HS-27A (cell line): ENCODE results near the gene TTC3.

ENCODE experiments used
- DNase-seq: peaks from one replicate; pipeline ENCODE4 v3.0.0-alpha.2; 2012; ENCODE audit warnings: low read depth, missing footprints

The TTC3 gene

DNA sequence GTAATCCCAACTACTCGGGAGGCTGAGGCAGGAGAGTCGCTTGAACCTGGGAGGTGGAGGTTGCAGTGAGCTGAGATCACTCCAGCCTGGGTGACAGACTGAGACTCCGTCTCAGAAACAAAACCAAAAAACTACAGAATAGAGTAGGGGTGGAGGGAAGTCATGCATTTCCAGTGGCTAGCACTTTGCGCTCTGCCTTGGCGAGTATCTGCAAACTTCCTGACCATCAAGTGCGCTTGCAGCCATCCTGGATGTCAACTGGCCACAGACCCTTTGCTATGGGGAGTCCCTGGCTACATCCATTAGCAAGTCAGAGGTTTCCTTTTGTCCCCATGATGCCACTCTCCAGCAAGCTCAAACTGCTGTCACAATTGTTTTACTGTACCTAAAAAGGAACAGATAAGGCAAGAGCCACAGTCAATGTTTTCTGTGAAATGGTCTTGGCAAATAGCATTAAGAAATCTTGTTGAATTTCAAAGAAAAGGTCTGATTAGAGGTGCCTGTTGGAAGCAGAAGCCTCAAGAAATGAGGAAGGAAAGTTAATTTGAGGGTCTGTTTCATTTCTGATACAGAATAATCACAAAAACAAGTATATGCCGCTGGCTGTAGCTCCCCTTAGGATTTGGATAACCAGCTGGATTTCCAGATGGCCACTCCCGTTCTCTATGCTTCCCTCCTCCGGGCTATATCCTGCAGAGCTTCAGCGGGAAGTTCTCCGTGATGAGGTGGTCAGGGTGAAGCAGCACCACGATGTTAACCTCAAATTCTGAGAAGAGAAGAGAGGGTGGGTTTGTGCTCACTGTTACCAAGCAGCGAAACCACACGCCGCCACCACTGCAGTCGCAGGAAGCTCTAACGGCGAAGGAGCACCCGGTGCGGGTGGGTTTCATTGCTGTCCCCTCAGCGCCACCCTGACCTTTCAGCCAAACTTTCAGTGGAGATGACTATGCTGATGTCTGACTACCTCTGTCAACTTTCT lies 152.1 kb downstream of the TTC3 start:
- no peak for DNase-seq

DNA sequence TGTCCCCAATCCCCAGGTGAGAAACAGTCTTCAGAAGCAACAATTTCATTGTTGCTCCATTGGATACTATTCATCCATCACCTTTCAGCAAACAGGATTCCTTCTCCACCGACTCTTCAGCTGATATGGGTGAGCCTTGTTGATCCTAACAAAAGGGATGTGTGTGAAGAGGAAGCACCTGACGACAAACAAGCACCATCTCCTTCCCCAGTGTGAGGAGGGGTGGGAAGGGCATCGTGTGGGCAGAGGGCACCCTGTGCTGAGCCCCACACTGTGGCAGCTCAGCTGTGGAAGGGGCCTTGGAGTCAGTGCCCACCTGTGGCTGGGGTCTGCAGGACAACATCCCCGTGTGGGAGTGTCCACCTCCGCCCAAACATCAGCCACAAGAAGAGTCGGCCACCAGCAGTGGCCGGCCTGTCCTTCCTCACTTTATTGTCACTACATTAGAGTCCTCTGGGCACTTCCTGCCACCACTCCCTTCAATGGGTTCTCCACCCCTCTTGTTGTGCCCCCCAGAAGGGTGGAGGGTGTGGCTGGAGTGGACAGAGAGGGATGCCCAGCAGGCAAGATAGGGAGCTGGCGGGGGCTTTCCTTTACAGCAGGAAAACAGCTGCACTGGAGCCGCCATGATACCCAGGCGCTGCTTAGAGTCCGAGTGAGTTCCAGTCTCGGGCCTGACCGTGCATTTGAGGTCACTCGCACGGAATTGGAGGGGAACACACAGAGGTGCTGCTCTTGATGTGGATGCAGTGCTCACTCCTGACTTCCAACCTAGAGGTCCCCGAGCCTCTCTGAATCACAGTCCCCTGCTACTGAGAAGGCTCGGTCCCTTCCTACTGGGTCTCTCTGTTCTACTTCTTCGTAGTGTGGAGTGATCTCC lies 153.2 kb downstream of the TTC3 start:
- DNase-seq = no peak

GRCh38 chr21:37227071-37228002 lies 154.3 kb downstream of the TTC3 start:
- no peak for DNase-seq

- no peak for DNase-seq
Observed at GRCh38 chr21:37228003-37228400, 154.9 kb downstream of the TTC3 start.

- DNase-seq = no peak
Observed at GRCh38 chr21:37230632-37231248, 157.7 kb downstream of the TTC3 start.

DNA sequence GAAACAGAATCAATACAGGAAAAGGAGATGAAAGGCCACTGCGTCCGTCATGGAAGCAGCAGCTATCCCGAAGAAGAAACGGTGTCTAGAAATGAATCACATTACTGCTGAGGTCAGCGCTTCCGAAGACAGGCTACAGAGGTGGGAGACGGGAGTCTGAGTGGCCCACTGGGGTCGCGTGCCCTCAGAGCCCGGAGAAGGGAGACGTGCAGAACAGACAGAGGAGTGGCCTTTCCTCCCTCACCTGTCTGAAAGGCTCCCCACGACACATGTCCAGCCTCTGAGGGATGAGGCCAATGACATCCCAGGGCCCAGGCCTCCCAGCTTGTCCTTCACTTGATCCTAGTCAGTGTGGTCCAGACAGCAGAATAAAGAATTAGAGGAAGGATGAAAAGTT lies 158.2 kb downstream of the TTC3 start:
- no peak for DNase-seq

GRCh38 chr21:37231671-37232070 lies 158.6 kb downstream of the TTC3 start:
- no peak for DNase-seq

GRCh38 chr21:37232274-37233018 lies 159.4 kb downstream of the TTC3 start:
- no peak for DNase-seq

GRCh38 chr21:37233551-37234146 lies 160.6 kb downstream of the TTC3 start:
- no peak for DNase-seq

DNA sequence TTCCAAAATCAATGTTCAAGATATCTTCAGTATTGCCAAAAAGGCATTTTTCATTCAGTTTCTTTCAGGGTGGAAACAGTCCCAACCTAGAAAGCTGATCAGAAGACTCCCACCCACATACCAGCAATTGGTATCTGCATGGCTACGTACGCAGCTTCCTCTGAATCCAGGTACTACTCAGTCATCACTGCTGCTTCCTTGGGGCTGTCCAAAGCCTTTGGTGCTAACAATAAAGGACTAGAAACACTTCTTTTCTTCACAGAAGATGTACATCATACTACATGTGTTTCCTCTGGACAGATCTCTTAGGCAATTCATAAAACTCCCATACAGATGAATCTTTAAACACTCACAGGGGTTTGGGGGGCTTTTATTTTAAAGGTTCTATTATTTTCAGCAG lies 164.3 kb downstream of the TTC3 start:
- DNase-seq = no peak

GRCh38 chr21:37237764-37238163 lies 164.7 kb downstream of the TTC3 start:
- DNase-seq = no peak

DNA sequence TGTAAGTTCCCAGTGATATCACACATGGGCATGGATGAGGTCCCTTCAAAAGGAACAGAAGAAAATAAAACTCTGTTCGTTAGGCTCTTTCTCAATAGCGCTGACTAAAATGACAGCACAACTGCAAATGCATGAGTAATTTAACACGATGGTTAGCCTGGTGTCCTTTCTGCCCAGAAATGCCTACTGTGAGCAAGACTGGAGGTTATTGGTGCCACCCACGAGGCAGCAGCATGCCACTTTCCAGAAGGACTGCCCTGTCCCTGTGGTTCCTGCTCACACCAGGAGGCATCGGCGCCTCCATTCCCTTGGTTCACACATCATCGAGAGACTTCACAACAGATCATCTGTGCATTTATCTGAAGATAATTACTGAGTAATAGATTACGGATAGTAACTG lies 167.9 kb downstream of the TTC3 start:
- no peak for DNase-seq

DNA sequence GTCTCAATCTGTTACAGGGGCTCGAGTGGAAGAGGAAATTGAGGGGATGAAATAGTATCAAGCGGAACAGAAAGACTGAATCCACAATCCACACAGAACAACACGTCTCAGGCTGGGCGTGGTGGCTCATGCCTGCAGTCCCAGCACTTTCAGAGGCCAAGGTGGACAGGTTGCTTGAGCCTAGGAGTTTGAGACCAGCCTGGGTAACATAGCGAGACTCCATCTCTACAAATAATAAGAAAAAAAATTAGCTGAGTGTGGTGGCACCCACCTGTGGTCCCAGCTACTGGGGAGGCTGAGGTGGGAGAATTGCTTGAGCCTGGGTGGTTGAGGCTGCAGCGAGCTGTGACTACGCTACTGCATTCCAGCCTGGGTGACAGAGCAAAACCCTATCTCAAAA lies 168.4 kb downstream of the TTC3 start:
- no peak for DNase-seq

GRCh38 chr21:37243961-37244360 lies 170.9 kb downstream of the TTC3 start:
- DNase-seq = no peak

GRCh38 chr21:37244501-37245095 lies 171.5 kb downstream of the TTC3 start:
- no peak for DNase-seq

- DNase-seq = no peak
Observed at GRCh38 chr21:37245151-37245550, 172.1 kb downstream of the TTC3 start.

- DNase-seq = no peak
Observed at GRCh38 chr21:37248298-37248697, 175.2 kb downstream of the TTC3 start.

GRCh38 chr21:37249112-37249904 lies 176.3 kb downstream of the TTC3 start:
- DNase-seq = no peak

DNA sequence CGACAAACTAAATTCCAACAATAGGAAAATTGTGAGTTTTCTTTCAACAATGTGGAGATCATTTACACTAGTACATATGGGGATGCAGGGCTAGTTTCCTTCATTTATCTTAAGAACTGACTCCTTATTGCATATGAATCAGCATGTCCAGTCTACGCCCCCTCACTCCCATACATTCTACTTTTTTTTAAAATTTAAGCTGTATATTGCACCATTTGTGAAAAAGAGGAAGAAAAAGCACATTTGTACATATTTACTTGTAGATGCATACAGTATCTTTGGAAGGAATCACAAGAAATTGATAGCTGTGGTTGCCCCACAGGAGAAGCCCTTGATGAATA lies 178.2 kb downstream of the TTC3 start:
- DNase-seq = no peak
